GM21576 (cell line): ENCODE data around the gene CLIC6.

Experiments
- ATAC-seq: cut with Tn5 transposase; IDR thresholded peaks from one replicate; pipeline ENCODE4 v1.9.1; 2021; ENCODE audit warnings: mild to moderate bottlenecking, moderate library complexity; ENCODE audit not compliant: unreplicated experiment

Gene CLIC6

DNA sequence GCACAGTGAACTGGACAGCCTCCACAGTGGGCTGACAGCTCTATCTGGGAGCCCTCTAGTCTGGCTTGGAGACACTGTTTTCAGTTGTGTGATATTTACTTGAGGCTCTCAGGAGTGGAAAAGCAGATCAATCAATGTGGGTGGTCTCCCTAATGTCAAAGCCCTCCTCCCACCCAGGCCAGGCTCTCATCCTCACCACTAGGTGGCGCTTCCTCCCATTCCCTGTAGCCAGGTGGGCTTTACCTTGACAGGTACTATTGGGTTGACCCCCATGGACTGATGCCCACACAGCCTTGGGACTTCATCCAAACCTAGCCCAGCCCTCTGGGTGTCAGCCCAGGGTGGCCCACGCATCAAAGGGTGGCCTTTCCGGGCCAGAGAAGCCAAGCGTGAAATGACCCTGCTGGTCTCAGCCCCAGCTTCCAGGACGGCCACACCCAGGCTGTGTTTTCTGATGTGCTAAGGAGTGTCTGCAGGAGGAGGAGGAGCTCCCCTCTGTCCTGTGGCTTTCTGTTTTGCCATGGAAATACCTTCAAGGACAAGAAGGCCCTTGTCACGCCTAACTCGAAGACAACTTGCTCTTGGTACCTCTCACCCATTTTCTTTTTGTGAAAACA is 54.0 kb downstream of the CLIC6 start:
- no peak for ATAC-seq

DNA sequence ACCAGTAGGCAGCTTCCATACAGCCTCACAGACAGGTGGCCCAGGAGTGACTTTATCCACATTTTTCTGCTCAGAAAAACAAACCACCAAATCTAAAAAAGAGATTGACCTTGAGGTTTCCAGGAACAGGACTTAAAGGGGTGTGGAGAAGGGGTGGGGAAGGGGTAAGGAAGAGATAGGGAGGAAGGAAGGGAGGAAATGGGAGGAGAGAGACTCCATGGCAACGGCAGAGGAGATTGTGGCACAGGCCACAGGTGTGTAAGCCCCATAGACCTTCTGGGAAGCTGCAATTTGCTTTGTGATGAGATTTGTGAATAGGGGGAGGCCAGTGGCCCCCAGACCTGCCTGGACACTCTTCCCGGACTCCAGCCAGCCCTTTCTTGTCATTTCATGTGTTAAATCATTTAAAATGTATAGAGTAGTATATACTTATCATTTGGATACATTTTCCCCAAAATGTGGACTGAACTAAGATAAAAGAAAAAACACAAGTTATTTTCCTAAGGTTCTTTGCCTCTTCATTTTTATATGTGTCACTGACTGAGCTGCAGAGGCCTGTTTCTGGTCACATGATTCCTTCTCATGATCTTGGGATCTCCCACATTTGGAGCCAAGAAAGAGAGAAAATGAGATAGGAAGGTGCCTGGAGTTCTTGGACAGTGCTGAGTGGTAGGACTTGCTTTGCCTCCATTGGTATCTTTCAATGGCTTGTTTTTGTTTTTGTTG is 55.5 kb downstream of the CLIC6 start:
- no peak for ATAC-seq

DNA sequence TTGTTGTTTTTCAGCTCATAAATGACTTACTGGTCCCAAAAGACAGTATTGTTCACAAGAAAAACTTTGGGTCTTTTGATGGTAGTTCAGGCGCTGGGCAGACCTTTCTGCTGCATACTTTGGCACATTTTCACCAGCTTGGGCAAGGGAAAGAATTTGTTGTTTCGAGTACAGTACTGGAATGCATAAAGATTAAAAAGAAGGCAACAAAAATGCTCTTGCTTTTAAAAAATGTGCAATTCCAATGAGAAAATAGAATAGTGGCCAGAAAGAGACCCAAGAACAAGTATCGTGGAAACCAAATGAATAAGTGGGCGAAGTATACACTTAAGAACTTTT is 56.0 kb downstream of the CLIC6 start:
- ATAC-seq = no peak

DNA sequence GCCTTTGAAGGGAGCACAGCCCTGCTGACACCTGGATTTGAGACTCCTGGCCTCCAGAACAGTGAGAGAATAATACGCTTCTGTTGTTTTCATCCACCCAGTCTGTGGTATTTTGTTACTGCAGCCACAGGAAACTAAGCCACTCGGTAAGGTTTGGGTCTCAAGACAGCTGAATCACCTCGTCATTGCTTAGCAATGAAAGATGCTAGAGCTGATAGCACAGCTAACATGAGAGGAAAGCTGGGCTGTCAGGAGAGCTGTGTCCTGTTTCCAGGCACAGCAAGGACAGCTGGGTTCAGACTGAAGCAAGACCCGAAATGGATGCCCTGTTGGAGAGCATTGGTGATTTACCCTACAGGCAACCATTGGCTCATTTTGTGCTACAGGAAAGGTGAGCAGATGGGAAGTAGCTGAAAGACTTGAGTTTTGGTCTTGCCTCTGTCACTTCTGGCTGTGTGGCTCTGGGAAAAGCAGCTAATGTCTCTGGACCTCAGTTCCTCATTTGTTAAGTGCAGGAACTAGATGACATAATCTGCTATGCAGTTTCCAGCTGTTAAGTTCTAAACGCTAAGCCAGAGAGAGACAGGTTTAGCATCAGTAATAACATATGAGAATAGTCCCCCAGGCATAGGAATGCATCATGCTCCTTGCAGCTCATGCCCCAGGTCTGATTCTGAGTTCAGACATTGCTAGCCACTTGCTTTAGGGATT is 58.0 kb downstream of the CLIC6 start:
- no peak for ATAC-seq

DNA sequence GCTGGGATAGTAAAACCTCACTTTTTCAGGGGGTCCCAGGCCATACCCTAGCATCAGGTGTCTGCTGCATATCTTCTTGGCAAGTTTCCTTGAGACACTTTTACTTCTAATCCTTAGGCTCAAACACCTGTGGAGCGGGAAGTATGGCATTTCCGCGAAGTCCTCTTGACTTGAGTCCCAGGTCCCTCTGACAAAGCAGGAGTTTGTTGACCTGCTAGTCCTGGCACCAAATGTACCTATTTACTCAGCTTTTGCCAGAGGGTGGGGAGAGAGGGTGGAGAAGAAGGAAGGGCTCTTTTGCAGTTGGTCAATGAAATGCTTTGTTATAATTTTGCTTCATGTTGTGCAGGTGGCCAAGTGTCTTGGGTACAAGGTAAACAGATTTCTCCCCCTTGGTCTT is 59.7 kb downstream of the CLIC6 start:
- no peak for ATAC-seq

DNA sequence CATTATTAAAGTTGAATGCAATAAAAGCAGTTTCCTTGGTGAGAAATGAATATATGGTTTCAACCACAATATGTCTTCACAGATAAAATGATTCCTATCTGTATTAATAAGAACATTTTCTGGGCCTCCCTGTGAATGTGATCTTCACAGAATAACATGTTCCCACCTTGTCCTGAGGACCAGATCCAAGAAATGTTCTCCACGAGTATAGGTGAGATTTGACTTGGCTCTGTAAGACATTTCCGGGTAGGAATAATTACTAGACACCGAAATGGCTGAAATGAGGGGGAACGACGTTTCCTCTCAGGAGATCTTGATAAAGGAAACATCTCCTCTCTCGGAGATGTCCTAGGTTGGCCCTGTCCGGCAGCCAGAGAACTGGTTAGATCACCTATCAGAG is 61.4 kb downstream of the CLIC6 start:
- no peak for ATAC-seq

DNA sequence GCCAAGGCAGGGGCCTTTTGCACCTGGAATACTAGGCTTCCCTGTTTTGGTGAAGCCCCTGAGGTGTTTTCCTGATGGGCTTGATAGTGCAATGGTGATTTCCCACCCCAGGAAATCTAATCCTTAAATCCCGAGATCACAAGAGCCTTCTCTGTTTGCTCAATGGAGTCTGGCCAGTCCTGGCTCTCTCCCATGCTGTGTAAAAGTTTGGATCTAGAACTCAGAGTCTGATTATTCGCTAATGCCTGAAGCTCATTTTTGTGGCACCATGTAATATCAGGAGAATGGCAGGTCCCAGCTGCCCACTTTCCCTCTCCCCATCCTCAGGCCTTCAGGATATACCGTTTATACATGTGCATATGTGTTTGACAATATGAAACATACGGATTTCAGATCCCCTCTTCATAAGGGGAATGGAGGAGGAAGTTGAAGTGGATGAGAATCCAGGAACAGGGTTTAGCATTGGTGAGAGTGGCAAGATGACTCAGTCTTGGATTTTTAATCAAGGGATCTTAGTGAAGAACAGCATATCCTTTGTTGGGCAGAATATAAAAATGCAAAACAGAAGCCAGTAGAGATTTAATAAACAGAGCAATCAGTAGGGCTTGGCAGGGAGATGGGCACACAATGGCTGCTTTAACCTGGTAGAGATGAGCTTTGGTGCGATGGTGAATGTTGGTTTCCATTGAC is 62.1 kb downstream of the CLIC6 start:
- ATAC-seq = no peak

DNA sequence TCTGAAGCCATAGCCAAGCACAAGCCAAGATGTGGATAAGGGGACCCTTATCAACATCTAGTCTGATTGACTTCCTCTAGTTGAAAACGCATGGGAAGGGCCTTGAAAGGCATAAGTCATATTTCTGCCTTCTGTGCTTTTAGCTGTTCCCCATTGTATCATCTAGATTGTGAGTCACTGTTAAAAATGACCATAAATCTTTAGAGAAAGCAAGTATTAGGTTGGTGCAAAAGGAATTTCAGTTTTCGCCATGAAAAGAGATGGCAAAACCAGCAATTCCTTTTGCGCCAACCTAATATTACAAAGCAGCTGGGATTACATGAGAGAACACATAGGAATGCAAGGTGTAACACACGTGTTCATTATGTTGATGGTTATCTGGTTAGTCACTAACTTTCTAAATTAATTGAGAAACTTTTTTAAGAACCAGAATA is 63.6 kb downstream of the CLIC6 start:
- no peak for ATAC-seq

DNA sequence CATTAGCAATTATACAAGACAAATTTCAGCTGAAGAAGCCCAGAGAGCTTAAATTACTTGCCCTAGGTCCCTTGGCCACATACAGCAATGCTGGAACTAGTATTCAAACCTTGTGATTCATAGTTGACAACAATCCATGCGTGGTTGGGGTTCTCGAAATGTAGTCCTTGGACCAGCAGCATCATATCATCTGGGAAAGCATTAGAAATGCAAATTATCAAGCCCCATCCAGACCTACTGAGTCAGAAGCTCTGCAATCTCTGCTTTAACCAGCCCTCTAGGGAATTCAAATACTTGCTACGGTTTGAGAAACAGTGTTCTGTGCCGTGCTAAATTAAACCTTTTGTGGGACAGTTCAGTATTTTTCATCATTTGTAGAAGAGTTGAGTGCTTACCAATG is 65.1 kb downstream of the CLIC6 start:
- ATAC-seq = no peak

DNA sequence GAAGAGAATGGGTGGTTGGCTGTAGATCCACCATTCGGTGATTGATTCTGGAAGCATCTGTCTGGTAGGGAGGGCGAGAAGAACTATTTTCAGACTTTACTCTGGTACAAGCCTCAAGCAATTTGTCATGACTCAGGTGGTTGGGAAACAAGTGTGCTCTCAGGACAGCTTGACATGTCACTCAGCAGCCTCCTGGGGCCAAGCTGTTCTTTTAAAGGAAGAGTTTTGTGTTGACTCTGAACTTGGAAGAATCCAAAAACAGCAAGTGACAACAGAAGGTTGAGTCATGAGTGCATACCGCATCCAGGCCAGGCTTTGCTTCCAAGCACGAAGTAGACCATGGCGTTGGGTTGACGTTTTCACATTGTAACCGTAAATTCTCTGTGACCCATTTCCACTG is 65.9 kb downstream of the CLIC6 start:
- ATAC-seq = no peak

DNA sequence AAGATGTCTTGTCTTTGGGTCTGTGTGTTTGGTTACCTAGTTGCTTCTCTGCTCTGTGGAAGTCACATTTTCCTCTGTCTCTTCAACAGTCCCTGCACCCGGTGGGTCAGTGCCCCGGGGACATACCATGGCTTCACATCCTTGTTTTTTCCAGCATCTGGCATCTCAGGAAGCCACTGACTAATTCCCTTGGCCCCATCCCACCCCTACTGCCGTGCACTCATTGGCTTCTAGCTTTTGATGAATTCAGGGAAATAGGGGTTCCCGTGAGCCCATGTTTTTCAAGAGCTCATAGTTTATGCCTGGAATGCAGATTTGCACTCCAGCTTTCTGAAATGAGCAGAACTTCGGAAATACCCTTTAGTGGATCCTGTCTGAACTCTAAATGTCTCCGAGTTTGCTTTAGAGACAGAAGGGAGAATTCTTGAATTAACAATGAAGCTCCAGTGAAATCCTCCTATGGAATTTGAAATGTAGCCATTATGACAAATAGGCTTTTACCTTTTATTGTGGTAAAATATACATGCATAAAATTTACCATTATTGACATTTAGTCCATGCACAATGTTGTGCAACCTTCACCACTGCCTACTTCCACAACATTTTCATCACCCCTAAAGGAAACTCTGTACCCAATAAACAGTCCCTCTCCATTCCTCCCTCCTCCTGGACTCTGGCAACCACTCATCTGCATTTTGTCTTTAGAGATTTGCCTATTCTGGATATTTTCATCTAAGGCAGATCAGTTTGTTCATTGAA is 67.5 kb downstream of the CLIC6 start:
- ATAC-seq = no peak

DNA sequence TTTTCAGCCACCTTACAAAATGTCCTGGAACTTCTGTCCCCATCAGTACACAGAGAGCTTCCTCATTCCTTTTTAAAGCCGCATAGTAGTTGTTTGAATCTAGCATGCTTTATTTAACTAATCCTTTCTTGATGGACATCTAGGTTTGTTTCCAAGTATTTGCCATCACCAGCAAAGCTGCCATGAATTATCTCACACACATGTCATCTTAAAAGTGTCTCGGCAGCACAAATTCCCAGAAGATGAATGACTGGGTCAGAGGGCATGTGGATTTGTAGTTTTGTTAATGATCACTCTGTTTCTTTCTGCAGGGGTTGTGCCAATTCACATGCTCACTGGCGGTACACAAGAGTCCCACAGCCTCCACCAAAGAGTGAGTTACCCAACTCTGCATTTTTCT is 68.3 kb downstream of the CLIC6 start:
- ATAC-seq = no peak

DNA sequence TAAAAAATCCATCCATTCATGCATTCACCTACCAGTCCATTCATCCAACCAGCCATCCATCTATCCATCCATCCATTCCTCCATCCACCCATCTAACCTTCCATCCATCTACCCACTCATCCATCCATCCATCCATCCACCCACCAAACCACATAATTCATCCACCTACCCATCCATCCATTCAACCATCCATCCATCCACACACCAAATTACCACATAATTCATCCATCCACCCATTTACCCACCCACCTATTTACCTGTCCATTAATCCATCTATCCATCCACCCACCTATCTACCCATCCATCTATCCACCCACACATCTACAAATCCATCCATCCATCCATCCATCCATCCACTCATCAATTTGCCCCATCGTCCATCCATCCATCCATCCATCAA is 71.4 kb downstream of the CLIC6 start:
- ATAC-seq = no peak

DNA sequence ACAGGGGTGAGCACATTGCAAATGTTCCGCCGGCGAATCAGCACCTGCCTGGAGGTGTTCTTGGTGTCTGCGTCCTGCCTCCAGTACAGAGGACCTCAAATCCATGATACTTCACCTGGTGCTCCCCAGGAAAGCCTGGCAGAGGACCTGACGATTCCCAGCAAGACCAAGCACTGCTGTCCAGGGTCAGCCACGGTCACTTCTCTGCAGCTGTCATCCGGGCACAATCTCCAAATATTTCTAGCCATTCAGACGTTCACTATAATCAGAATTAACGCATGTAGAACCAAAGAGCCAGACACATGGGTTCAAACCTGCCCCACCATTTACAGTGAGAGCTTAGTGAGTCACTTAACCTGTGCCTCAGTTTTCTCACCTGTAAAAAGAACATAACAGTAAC is 74.5 kb downstream of the CLIC6 start:
- no peak for ATAC-seq

DNA sequence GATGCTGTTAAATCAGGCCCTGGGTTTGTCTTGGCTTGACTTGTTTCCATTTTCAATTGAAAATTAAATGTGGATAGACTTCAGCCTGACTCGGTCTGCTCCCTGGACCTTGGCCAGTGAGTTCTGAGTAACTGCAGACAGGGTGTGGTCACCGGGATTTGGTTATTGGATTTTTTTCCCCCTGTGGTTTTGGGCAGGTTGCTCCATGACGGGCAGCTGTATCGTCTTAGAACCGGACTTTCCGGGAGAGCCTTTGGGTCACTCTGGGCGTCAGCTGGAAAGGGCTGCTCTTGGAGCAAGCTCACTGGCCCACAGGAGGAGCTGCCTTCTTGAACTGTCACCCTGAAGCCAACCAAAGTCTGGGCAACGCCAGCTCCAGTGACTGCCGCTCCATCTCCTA is 75.0 kb downstream of the CLIC6 start:
- no peak for ATAC-seq

DNA sequence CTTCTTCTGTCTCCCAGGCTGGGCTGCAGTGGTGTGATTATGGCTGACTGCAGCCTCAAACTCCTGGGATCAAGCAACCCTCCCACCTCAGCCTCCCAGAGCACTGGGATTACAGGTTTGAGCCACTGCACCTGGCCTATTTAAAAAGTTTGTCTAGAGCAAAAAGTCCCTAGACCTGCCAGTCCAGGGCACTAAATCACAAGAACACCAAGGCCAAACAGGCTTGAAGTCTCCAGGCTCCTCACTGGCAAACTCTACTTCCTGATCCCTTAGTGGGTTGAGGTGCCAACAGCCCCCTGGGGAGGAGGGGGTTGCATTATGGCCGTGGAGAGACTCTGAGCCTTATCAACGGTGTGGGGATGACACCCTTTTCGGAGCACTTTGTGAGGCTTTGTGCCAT is 76.0 kb downstream of the CLIC6 start:
- ATAC-seq = no peak

DNA sequence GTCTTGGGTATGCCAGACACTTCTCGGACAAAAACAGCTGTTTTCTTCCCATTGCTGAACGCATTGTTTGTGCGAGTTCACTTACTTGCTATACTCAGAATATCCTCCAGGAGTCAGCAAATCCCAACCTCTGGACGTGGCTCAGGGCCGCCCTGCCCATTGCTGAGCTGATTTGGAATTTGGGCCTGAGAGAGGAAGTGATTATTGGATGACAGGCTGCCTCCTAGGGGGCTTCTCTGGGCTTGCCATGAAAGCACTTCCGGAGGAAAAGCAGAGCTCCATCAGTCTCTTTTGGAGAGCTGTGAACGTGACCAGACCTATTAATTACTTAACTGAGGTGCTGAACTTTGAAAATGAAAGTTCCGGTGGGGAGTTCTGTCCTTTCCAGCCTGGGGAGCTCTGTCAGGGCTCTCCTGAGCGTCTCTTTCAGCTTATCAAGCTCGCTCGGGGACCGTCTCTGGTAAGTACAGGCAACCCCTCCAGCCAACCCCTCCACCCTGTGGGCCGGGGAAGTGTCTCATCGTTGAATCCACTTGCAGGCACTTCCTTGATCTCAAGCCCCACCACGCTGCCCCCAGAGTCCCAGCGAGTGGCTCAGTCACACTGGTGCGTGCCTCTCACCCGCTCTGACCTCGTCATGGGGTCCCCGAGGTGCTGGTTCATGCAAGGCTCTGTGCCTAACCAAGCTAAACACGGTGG is 76.9 kb downstream of the CLIC6 start:
- peak; percentile 72 for ATAC-seq

DNA sequence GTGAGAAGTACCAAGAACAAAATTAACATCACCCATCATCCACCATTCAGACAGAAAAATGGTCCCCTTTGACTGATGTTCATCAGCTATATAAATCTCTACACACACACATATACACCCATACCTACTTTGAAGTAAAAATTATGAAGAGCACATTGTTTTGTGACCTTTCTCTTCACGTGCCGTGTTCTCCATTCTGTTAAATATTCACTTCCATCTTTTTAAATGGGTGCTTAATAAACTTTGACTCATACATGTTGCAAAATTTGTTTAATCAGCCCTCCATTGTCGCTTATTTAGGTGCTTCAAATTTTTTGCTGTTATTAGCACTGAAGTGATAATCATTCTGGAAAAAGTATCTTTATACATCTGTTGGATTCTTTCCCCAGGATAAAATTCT is 80.1 kb downstream of the CLIC6 start:
- ATAC-seq = no peak

DNA sequence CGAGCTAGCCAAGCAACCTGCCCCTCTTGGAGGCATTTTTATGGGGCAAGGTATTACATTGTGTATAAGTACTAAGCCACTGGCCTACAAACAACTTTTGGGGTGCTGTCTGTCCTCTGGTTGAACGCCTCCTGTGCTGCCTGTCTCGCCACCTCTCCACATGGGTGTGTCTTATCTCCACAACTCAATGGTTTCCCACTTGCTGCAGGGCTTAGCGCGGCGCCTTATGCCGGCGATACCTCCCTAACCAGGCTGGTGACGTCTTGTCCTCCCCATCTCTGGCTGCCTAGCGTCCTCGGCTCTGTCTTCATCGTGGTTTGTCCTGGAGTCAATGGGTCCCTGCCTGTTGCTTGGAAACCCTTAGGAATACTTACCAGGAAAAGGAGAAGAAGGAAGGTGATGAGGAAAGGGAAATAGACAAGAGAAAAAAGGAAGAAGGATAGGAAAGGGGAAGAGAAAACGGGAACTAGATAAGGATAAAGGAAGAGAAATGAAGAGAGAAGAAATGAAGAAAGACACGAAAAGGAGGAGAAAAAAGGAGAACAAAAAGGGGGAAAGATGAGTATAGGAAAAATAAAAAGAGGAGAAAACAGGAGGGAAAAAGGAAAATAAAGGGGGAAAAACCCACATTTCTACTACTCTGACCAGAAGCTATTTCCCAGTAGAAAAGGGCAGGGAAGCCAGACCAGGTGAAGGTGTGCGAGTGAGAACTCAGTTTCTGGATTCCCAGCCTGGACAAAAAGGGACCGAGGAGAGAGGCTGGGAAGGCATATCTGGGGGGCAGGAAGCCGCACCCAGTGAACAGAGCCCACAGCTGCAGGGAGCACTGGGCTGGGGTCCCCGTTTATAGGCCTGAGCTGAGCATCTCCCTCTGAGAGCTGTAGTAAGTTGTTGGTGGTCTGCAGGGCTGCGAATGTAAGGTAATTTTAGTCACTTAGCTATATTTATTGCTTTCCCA is 86.2 kb downstream of the CLIC6 start:
- ATAC-seq = no peak
